Measurements from ENCODE around the gene RPS3.

Gene RPS3

DNA sequence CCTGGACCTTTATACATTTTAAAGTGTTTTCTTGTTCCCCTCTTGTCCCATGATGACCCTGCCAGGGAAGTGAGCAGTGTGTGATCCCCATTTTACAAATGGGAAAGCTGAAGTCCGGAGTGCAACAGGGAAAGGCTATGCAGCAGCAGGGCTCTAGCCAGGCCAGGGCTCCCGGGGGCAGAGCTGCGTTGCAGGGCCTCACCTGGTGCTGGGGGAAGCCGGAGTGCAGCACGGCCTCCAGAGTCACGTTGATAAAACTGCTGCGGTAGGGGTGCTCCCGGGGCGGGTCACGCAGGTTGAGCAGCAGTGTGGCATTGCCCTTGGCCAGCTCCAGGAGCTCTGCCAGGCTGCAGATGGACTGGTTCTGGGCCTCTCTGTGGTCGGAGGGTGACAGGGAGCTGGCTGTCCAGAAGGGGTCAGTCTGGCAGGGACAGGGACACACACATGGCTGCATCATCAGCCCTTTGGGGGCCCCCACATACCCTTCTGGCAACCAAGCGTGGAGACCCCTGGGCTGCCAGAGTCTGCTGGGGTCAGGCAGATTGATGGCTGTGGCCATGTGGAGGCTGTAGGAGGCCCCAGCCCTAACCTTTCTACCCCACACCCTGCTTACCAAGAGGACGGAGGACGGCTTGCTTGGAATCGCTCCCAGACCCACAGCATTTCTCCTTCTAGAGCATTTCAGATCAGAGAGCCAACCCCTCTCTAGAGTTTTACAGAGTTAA lies 43.0 kb downstream of the RPS3 start:
- no peak for DNase-seq
- Histone ChIP-seq H3K9me3 (ENCODE audit: control extremely low read depth in 1 of 5, control insufficient read depth in 4 of 5, insufficient read depth in 2 of 5, low read depth in 1 of 5, low read length in 4 of 5) (no peaks in the 10 kb centered on the region), H3K27ac (ENCODE audit: insufficient read depth in 1 of 2, low read depth in 1 of 2, low read length in 2 of 2, poor library complexity in 1 of 2, severe bottlenecking in 2 of 2) (no peak overlapping the region), H3K27me3 (replicated peaks in 2 of 5; ENCODE audit: control insufficient read depth in 4 of 5, insufficient read depth in 5 of 5, low read length in 4 of 5) (no peaks in the 10 kb centered on the region), H3K4me1 (ENCODE audit: control extremely low read depth in 1 of 4, control insufficient read depth in 4 of 4, insufficient read depth in 4 of 4, low read length in 3 of 4) (no peaks in the 10 kb centered on the region), H3K4me3 (ENCODE audit: control insufficient read depth in 1 of 7, extremely low read depth in 1 of 7, insufficient read depth in 4 of 7, low read depth in 2 of 7, low read length in 6 of 7) (no peak overlapping the region), H3K36me3 (ENCODE audit: control insufficient read depth in 4 of 4, insufficient read depth in 4 of 4, low read length in 3 of 4) (no peaks in the 10 kb centered on the region)
- ChIA-PET CTCF (interaction anchor here (1.0 to 9.2 kb wide), 6 partner anchors 11 to 162 kb away, joined by 3 to 229 read pairs (median 3); no protein-coding TSS in a partner anchor), POLR2A (no interaction called here)
- WGBS (ENCODE audit: insufficient coverage) = 94% methylated on average over 15 of the region's 15 CpGs

DNA sequence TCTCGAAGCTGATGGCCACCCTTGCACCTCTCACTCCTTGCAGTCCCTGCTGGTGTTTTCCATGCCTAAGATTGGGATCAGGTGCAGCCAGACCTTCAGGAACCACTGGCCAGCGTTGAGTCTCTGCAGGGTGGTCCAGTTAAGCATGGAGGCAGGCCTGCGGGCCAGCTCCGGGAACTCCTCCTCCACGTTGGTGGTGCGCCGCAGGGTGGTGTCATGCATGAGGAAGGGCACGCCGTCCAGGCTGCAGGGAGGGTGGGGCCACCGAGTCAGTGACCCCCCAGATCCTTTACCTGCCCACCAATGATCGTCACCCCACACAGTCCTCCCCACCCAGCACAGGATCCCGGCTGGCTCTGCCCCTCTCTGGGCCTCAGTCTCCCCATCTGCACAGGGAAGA lies 43.7 kb downstream of the RPS3 start:
- WGBS (ENCODE audit: insufficient coverage) = 85% methylated on average over 10 of the region's 12 CpGs
- no peaks in the 10 kb centered on the region for H3K4me1 ChIP-seq (ENCODE audit: control extremely low read depth in 1 of 4, control insufficient read depth in 4 of 4, insufficient read depth in 4 of 4, low read length in 3 of 4)
- H3K9me3 ChIP-seq (ENCODE audit: control extremely low read depth in 1 of 5, control insufficient read depth in 4 of 5, insufficient read depth in 2 of 5, low read depth in 1 of 5, low read length in 4 of 5) = no peaks in the 10 kb centered on the region
- ChIA-PET POLR2A (no interaction called here), CTCF (interaction anchor here (1.0 to 9.2 kb wide), 8 partner anchors 12 to 163 kb away, joined by 3 to 229 read pairs (median 6); partner anchors contain the start of gene GDPD5)
- no peak overlapping the region for H3K27ac ChIP-seq (ENCODE audit: insufficient read depth in 1 of 2, low read depth in 1 of 2, low read length in 2 of 2, poor library complexity in 1 of 2, severe bottlenecking in 2 of 2)
- no peak for DNase-seq
- no peak overlapping the region for H3K4me3 ChIP-seq (ENCODE audit: control insufficient read depth in 1 of 7, extremely low read depth in 1 of 7, insufficient read depth in 4 of 7, low read depth in 2 of 7, low read length in 6 of 7)
- H3K27me3 ChIP-seq (replicated peaks in 2 of 5; ENCODE audit: control insufficient read depth in 4 of 5, insufficient read depth in 5 of 5, low read length in 4 of 5) = no peaks in the 10 kb centered on the region
- no peaks in the 10 kb centered on the region for H3K36me3 ChIP-seq (ENCODE audit: control insufficient read depth in 4 of 4, insufficient read depth in 4 of 4, low read length in 3 of 4)

DNA sequence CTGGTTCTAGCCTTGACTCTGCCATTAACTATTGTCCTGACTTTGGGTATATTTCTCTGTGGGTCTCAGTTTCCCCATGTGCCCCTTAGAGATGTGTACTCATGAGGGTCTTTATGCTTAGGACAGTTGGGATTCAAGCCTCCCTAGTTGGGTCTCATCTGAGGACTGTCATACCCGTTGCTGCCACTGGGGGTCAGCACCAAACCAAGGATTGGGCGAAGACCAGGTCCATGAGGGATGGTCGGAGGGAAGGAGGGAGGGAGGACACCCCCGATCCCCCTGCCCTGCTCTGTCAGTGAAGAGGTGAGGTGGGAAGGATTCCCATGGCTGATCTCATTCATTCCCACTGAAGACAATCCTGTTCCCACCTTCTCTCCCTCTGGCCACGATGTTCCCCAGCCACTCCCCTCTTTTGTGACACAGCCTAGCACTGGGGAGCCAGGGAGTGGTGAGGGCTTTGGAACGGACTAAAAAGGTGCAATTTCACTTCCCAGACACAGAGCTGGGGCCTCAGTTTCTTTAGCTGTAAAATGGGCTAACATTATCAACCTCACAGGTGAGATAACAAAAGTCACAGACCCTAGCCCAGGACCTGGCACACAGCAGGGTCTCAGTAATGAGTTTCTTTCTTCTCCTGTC lies 46.1 kb downstream of the RPS3 start:
- WGBS (ENCODE audit: insufficient coverage) = 33% methylated on average over 3 of the region's 6 CpGs

DNA sequence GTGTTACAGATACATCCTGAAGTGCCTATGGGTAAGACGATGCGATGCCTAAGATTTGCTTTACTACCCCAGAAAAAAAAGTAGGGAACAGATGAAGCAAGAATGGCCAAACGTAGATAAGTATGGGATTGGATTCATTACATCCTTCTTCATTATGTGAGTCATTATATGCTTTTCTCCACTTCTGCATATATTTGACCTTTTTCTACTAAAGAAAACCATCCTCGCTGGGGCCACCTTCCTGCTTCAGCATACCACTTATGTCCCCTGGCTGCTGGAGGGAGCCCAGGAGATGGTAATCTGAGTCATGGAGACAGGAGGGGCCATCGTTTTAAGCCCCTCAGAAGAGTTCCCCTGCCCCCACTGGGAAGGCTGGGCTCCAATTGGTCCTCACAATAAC lies 48.1 kb downstream of the RPS3 start:
- Histone ChIP-seq H3K36me3 (ENCODE audit: control insufficient read depth in 4 of 4, insufficient read depth in 4 of 4, low read length in 3 of 4) (no peaks in the 10 kb centered on the region), H3K4me3 (ENCODE audit: control insufficient read depth in 1 of 7, extremely low read depth in 1 of 7, insufficient read depth in 4 of 7, low read depth in 2 of 7, low read length in 6 of 7) (no peak overlapping the region), H3K27ac (ENCODE audit: insufficient read depth in 1 of 2, low read depth in 1 of 2, low read length in 2 of 2, poor library complexity in 1 of 2, severe bottlenecking in 2 of 2) (no peak overlapping the region), H3K9me3 (ENCODE audit: control extremely low read depth in 1 of 5, control insufficient read depth in 4 of 5, insufficient read depth in 2 of 5, low read depth in 1 of 5, low read length in 4 of 5) (no peaks in the 10 kb centered on the region), H3K27me3 (replicated peaks in 2 of 5; ENCODE audit: control insufficient read depth in 4 of 5, insufficient read depth in 5 of 5, low read length in 4 of 5) (no peaks in the 10 kb centered on the region), H3K4me1 (ENCODE audit: control extremely low read depth in 1 of 4, control insufficient read depth in 4 of 4, insufficient read depth in 4 of 4, low read length in 3 of 4) (no peaks in the 10 kb centered on the region)
- no peak for DNase-seq
- WGBS (ENCODE audit: insufficient coverage) = no CpG with 5 or more reads among the region's 5 CpGs
- ChIA-PET POLR2A (no interaction called here), CTCF (interaction anchor here (1.0 kb wide), 1 partner anchor 97 kb away, joined by 3 read pairs; no protein-coding TSS in a partner anchor)

More for the DNA sequence above, 46.1 kb downstream of the RPS3 start:
- POLR2A ChIA-PET = no interaction called here
- Histone ChIP-seq H3K4me1 (ENCODE audit: control extremely low read depth in 1 of 4, control insufficient read depth in 4 of 4, insufficient read depth in 4 of 4, low read length in 3 of 4) (no peaks in the 10 kb centered on the region), H3K4me3 (ENCODE audit: control insufficient read depth in 1 of 7, extremely low read depth in 1 of 7, insufficient read depth in 4 of 7, low read depth in 2 of 7, low read length in 6 of 7) (no peak overlapping the region), H3K36me3 (ENCODE audit: control insufficient read depth in 4 of 4, insufficient read depth in 4 of 4, low read length in 3 of 4) (no peaks in the 10 kb centered on the region), H3K27me3 (replicated peaks in 2 of 5; ENCODE audit: control insufficient read depth in 4 of 5, insufficient read depth in 5 of 5, low read length in 4 of 5) (no peaks in the 10 kb centered on the region), H3K27ac (ENCODE audit: insufficient read depth in 1 of 2, low read depth in 1 of 2, low read length in 2 of 2, poor library complexity in 1 of 2, severe bottlenecking in 2 of 2) (no peak overlapping the region), H3K9me3 (ENCODE audit: control extremely low read depth in 1 of 5, control insufficient read depth in 4 of 5, insufficient read depth in 2 of 5, low read depth in 1 of 5, low read length in 4 of 5) (no peaks in the 10 kb centered on the region)
- DNase-seq = peak; percentile 48 to 71 (median 63)
- CTCF ChIA-PET = interaction anchor here (0.6 to 9.2 kb wide), 32 partner anchors 9 to 428 kb away, joined by 3 to 229 read pairs (median 5); partner anchors contain the start of gene GDPD5

DNA sequence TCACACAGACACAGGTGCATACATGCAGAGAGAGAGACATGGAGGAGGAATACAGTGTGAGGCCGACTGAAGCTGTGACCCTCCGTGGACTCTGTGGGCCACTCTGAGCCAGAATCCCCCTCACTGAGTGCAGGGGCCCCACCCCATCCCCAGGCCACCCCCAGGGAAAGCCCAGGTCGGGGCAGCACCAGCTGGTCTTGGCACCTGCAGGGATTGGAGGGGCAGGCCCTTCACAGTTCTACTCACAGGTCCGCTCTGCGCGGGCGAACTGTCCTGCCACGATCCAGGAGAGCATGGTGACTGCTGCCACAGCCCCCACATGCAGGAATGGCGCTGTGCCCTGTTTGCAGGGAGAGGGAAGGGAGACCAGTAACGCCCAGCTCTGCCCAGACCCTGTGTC lies 50.0 kb downstream of the RPS3 start:
- POLR2A ChIA-PET = no interaction called here
- Histone ChIP-seq H3K36me3 (ENCODE audit: control insufficient read depth in 4 of 4, insufficient read depth in 4 of 4, low read length in 3 of 4) (no peaks in the 10 kb centered on the region), H3K27me3 (replicated peaks in 2 of 5; ENCODE audit: control insufficient read depth in 4 of 5, insufficient read depth in 5 of 5, low read length in 4 of 5) (no peaks in the 10 kb centered on the region), H3K4me1 (ENCODE audit: control extremely low read depth in 1 of 4, control insufficient read depth in 4 of 4, insufficient read depth in 4 of 4, low read length in 3 of 4) (no peaks in the 10 kb centered on the region), H3K4me3 (ENCODE audit: control insufficient read depth in 1 of 7, extremely low read depth in 1 of 7, insufficient read depth in 4 of 7, low read depth in 2 of 7, low read length in 6 of 7) (no peak overlapping the region), H3K9me3 (ENCODE audit: control extremely low read depth in 1 of 5, control insufficient read depth in 4 of 5, insufficient read depth in 2 of 5, low read depth in 1 of 5, low read length in 4 of 5) (no peaks in the 10 kb centered on the region), H3K27ac (ENCODE audit: insufficient read depth in 1 of 2, low read depth in 1 of 2, low read length in 2 of 2, poor library complexity in 1 of 2, severe bottlenecking in 2 of 2) (no peak overlapping the region)
- CTCF ChIA-PET = interaction anchor here (0.7 to 2.5 kb wide), 4 partner anchors 40 to 85 kb away, joined by 3 to 8 read pairs (median 4); no protein-coding TSS in a partner anchor
- 100% methylated on average over 7 of the region's 10 CpGs for WGBS (ENCODE audit: insufficient coverage)
- no peak for DNase-seq

DNA sequence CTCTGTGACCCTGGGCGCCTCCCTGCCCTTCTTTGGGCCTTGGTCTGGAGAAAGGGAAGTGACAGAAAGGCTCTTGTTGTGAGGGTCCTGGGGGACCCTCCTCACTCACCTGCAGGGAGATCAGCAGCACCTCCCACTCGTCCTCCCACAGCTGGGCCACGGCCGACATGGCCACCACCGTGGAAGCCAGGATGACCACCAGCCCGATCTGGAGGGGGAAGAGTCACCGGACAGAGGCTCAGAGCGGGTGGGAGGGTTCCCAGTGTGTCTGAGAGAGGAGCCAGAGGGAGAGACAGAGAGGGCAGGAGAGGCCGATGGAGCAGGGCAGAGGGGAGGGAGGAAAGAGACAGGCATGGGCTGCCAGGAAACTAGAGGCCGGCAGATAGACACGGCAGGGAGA lies 50.5 kb downstream of the RPS3 start:
- H3K36me3 ChIP-seq (ENCODE audit: control insufficient read depth in 4 of 4, insufficient read depth in 4 of 4, low read length in 3 of 4) = no peaks in the 10 kb centered on the region
- POLR2A ChIA-PET = no interaction called here
- no peak overlapping the region for H3K27ac ChIP-seq (ENCODE audit: insufficient read depth in 1 of 2, low read depth in 1 of 2, low read length in 2 of 2, poor library complexity in 1 of 2, severe bottlenecking in 2 of 2)
- H3K27me3 ChIP-seq (replicated peaks in 2 of 5; ENCODE audit: control insufficient read depth in 4 of 5, insufficient read depth in 5 of 5, low read length in 4 of 5) = no peaks in the 10 kb centered on the region
- H3K4me1 ChIP-seq (ENCODE audit: control extremely low read depth in 1 of 4, control insufficient read depth in 4 of 4, insufficient read depth in 4 of 4, low read length in 3 of 4) = no peaks in the 10 kb centered on the region
- no peaks in the 10 kb centered on the region for H3K9me3 ChIP-seq (ENCODE audit: control extremely low read depth in 1 of 5, control insufficient read depth in 4 of 5, insufficient read depth in 2 of 5, low read depth in 1 of 5, low read length in 4 of 5)
- DNase-seq = no peak
- 98% methylated on average over 11 of the region's 11 CpGs for WGBS (ENCODE audit: insufficient coverage)
- no peak overlapping the region for H3K4me3 ChIP-seq (ENCODE audit: control insufficient read depth in 1 of 7, extremely low read depth in 1 of 7, insufficient read depth in 4 of 7, low read depth in 2 of 7, low read length in 6 of 7)
- CTCF ChIA-PET = interaction anchor here (1.5 to 2.5 kb wide), 2 partner anchors 80 to 85 kb away, joined by 5 to 8 read pairs; no protein-coding TSS in a partner anchor

DNA sequence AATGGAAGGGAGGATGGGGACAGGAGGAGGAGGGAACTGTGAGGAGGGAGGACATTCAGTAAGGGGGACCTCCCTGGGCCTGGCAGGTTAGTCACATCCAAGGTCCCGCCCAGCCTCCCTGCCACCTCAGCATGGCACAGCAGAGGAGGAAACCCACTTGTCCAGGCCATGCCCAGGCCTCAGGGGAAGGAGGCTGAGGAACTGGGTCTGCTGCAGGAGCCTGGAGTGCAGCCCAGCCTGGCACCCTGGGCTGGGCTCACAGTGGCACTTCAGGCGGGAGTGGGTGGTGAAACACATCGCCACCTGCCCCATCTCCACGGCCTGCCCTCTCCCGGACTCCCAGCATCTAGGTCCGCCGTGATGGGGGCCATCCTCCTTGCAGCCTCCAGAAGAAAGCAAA lies 50.9 kb downstream of the RPS3 start:
- Histone ChIP-seq H3K4me3 (ENCODE audit: control insufficient read depth in 1 of 7, extremely low read depth in 1 of 7, insufficient read depth in 4 of 7, low read depth in 2 of 7, low read length in 6 of 7) (no peak overlapping the region), H3K4me1 (ENCODE audit: control extremely low read depth in 1 of 4, control insufficient read depth in 4 of 4, insufficient read depth in 4 of 4, low read length in 3 of 4) (no peaks in the 10 kb centered on the region), H3K36me3 (ENCODE audit: control insufficient read depth in 4 of 4, insufficient read depth in 4 of 4, low read length in 3 of 4) (no peaks in the 10 kb centered on the region), H3K27me3 (replicated peaks in 2 of 5; ENCODE audit: control insufficient read depth in 4 of 5, insufficient read depth in 5 of 5, low read length in 4 of 5) (no peaks in the 10 kb centered on the region), H3K27ac (ENCODE audit: insufficient read depth in 1 of 2, low read depth in 1 of 2, low read length in 2 of 2, poor library complexity in 1 of 2, severe bottlenecking in 2 of 2) (no peak overlapping the region), H3K9me3 (ENCODE audit: control extremely low read depth in 1 of 5, control insufficient read depth in 4 of 5, insufficient read depth in 2 of 5, low read depth in 1 of 5, low read length in 4 of 5) (no peaks in the 10 kb centered on the region)
- ChIA-PET POLR2A (no interaction called here), CTCF (interaction anchor here (0.5 to 2.5 kb wide), 6 partner anchors 20 to 81 kb away, joined by 3 to 13 read pairs (median 4); no protein-coding TSS in a partner anchor)
- DNase-seq = no peak
- WGBS (ENCODE audit: insufficient coverage) = 89% methylated on average over 6 of the region's 7 CpGs

Measured in common myeloid progenitor, CD34-positive (primary cell).